HG02852 (cell line): ENCODE results near the gene ZNF223.

Source experiments
- ATAC-seq: cut with Tn5 transposase; IDR thresholded peaks from one replicate; pipeline ENCODE4 v1.9.1; 2021; ENCODE audit warnings: mild to moderate bottlenecking, moderate library complexity; ENCODE audit not compliant: unreplicated experiment

The ZNF223 gene

DNA sequence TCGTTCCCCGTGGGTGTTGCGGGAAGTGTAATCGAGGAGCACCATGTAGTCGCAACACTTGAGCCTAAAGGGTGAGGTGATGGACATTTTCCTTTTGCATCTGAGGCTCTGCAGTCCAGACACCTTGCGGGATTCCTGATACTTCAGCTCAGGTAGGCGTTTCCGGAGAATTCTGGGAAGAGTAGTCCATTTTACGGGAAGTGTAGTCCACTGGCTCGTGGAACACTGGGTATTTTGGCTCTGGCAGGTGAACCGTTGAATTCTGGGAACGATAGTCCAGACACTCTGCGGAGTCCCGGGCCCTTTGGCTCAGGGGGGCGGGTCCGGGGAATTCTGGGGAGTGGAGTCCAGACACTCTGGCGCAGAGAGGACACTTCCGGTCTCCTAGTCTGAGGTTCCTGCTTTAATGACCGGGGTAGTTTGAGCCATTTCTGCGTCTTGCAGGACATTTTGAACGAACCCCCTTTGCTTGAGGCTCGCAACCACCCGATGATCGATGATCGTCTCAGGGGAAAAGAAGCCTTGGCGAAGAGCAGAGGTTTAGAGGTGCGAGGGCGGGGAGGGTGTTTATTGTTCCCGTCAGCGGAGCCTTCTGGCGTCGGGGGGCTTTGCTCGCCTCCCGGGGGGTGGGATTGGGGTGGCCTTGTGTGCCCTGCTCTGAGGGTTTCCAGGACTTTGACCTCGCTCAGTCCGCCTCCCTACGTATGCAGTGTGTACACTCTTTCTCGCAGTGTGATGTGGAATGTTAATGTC lies at the start of gene ZNF223:
Gene ZNF223, plus strand, starts transcription at position 387 of the 753 bp plus-strand sequence. CDS start 3,141 bp downstream, outside the sequence.
- peak; percentile 65 for ATAC-seq

DNA sequence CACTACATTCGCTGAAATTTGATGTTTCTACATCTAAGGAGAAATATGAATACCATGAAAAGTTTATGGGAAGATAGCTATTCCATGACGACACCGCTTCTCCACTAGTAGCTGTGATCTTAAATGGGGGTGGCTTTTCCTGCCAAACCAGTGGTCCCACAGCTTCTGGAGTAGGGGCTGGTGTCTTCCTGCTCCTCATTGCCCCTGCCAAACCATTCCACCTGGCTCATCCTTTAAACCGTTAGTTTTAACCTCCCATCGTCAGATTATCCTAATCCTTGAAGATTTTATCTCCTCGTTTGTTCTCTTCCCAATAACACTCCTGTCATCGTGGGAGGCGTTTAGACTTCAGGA lies 49.6 kb upstream of the ZNF223 start:
- no peak for ATAC-seq

DNA sequence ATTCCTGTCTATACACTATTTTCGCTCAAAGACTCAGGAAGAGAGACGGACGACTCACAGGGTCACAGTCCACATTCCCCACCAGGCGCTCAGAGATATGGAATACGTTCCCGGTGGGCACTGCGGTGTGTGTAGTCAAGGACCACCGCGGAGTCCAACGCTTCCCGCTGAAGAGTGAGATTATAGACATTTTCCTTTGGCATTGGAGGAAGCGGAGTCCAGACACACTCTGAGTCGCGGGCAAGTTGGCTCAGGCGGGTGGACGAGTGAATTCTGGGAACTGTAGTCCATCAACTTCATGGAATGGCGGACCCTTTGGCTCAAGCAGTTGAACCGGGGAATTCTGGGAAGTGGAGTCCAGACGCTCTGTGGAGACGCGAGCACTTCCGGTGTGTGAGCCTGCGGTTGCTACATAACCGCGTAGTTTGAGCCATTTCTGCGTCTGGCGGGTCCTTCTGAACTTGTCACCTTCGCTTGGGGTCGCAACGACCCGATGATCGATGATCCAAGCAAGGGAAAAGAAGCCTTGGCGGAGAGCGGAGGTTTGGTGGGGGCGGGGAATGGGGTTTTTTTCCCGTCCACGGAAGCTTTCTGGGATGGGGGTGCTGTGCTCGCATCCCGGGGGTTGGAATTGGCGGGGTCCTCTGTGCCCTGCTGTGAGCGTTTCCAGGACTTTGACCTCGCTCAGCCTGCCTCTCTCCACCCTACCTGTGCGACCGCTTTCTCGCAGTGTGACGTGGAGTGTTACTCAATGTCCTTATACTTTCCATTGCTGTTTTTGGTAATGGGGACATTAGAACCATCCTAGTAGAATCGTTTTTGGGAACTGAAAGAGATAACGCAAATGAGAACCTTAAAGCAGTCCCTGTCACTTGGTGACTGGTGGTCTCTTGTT lies 49.0 kb upstream of the ZNF223 start, which contains the start of gene ZNF230:
Gene ZNF230, plus strand, starts transcription at position 392 of the 895 bp plus-strand sequence. CDS start 4,122 bp downstream, outside the sequence.
- peak; percentile 87 for ATAC-seq

DNA sequence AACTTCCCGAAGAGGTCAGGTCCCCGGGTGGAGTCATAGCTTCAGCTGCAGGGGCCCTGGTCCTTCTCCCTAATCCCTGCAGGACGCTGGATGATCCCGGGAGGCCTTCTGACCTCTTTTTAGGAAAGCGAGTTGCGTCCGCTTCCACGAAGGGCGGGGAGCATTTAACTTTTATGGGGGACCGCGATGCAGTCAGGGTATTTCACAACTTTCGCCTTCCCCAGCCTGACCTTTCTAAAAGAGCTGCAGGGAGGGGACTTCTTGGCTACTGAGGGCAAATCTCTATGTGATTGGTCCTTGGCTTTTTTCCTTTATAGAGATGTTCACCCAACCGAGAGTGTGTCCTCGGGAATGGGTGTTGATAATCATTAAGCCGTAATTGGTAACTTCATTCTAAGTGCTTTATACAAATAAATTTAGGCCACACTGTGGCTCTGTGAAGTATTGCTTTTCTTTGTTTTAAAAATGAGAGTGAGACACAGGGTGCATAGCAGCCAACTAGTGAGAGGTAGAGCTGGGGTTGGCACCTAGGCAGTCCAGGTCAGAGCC lies 48.3 kb upstream of the ZNF223 start:
- peak; percentile 14 for ATAC-seq

DNA sequence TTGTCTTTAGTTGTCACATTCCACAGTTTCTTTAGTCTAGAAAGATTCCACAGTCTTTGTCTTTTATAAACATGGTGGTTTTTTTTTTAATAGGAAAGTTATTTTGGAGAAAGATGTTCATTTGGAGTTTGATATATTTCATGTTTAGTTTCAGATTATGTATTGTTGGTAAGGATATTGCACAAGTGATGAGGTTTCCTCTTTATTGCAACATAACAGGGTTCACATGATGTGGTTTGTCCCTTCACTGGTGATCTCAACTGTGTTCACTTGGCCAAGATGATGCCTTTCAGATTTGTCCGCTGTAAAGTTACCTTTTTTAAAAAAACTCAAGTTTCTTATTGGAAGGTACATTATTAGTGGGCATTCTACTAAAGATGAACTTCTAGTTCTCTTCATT lies 45.9 kb upstream of the ZNF223 start:
- no peak for ATAC-seq

DNA sequence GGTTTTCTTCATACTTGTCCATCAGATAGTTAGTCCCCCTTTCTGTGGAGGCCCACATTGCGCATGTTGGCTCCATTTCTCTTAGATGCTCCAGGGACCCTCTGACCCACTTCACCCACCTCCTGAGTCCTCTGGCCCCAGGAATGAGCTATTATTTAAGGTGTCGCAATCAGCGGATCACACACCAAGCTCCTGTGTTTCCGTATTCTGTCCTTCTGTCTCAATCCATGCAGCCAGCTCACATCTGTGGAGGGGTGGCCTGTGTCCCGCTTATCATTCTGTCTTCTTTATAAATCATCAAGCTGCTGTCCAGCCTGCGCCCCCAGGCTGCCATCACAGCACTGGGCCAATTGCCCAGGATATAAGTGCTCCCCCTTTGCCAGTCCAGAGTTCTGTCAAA lies 44.4 kb upstream of the ZNF223 start:
- ATAC-seq: no peak

DNA sequence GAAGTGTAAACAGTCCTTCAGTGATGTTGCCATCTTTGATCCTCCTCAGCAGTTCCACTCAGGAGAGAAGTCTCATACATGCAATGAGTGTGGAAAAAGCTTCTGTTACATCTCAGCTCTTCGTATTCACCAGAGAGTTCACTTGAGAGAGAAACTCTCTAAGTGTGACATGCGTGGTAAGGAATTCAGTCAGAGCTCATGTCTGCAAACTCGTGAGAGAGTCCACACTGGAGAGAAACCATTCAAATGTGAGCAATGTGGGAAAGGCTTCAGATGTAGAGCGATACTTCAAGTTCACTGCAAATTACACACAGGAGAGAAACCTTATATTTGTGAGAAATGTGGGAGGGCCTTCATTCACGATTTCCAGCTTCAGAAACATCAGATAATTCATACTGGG lies 41.4 kb upstream of the ZNF223 start:
- no peak for ATAC-seq

DNA sequence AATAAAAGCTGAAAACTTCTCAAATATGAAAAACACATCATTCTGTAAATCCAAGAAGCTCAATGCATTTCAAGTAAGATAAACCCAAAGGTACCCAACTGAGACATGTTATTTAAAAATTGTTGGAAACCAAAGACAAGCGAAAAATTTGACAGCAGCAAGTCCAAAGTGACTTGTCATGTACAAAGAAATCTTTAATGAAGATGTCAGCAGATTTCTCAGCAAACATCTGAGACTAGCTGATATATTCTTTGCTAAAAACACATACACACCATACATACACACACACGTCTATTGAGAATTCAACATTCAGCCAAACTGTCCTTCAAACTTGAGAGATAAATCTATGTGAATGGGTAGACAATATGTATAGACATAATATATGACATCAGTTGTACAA lies 32.3 kb upstream of the ZNF223 start:
- ATAC-seq: no peak

DNA sequence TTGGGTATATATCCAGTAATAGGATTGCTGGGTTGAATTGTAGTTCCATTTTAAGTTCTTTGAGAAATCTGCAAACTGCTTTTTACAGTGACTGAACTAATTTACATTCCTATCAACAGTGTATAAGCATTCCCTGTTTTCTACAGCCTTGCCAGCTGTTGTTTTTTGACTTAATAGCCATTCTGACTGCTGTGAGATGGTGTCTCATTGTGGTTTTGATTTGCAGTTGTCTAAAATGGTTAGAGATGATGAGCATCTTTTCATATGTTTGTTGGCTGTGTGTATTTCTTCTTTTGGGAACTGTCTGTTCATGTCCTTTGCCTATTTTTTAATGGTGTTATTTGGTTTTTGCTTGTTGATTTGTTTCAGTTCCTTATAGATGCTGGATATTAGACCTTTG lies 30.6 kb upstream of the ZNF223 start:
- no peak for ATAC-seq

DNA sequence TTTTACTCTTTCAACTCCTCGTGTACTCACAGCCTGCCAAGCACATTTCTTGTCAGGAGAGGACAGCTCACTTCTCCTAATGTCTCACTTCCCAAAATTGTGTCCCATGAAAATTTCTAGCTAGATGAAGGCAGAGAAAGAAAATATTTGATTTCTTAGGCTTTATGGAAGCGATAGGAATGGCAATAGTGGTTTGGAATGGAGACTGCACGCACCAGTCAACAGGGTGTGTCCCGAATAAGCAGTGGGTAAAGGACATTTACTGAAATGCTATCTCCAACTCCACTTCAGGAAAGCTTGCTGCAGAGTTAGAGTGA lies 27.0 kb upstream of the ZNF223 start:
- ATAC-seq: no peak

DNA sequence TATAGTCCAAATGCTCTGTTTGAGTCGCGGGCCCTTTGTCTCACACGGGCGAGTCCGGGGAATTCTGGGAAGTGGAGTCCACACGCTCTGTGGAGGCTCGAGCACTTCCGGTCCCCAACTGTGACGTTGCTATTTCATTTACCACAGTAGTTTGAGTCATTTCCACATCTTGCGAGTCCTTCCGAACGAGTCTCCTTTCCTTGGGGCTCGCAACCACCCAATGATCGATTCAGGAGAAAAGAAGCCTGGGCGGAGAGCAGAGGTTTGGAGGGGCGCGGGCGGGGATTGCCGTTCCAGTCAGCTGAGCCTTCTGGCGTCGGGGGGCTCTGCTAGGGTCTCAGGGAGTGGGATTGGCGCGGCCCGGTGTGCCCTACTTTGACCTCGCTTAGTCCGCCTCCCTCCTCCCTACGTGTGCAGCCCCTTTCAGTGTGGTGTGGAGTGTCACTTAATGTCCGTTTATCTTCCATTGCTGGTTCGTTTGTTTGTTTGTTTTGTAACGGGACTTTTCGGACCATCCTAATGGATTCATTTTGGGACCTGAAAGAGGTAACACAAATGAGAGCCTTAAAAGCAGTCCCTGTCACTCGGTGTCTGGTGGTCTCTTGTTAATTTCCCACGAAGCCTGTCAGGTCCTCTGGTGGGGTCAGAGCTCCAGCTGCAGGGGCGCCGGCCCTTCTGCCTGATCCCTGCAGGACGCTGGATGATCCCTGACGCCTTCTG lies 26.5 kb upstream of the ZNF223 start, which contains the start of gene ZNF222:
Gene ZNF222, plus strand, starts transcription at position 163 of the 720 bp plus-strand sequence. Its CDS starts 58 bp downstream, at position 221.
- ATAC-seq: peak; percentile 93

DNA sequence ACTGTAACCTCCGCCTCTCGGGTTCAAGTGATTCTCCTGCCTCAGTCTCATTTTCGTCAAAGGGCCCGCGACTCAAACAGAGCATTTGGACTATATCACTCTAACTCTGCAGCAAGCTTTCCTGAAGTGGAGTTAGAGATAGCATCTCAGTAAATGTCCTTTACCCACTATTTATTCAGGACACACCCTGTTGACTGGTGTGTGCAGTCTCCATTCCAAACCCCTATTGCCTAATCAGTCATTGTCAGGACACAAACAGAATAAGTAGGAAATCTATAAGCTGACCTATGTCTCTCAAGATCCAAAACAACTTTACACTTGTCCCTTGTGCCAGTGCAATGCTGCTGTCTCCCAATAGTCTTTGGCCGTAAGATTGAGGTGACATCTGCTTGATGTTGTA lies 25.2 kb upstream of the ZNF223 start:
- ATAC-seq: no peak

DNA sequence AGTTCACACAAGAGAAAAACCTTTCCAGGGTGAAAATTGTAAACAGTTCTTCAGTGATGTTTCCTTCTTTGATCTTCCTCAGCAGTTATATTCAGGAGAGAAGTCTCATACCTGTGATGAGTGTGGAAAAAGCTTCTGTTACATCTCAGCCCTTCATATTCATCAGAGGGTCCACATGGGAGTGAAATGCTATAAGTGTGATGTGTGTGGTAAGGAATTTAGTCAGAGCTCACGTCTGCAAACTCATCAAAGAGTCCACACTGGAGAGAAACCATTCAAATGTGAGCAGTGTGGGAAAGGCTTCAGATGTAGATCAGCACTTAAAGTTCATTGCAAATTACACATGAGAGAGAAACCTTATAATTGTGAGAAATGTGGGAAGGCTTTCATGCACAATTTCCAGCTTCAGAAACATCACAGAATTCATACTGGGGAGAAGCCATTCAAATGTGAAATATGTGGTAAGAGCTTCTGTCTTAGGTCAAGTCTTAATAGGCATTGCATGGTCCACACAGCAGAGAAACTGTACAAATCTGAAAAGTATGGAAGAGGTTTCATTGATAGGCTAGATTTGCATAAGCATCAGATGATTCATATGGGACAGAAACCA lies 19.7 kb upstream of the ZNF223 start:
- ATAC-seq: no peak

DNA sequence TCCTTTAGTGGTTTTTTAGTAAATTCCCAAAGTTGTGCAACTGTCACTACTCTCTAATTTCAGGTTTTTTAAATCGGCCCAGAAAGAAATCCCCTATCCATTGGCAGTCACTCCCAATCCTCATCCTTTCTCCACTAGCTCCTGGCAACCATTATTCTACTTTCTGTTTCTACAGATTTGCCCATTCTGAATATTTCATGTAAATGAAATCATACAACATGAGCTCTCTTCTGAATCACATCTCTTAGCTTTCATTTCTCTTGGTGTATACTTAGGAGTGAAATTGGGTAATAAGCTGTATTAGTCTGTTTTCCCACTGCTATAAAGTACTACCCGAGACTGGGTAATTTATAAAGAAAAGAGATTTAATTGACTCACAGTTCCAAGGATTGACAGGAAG lies 9.7 kb upstream of the ZNF223 start:
- no peak for ATAC-seq

DNA sequence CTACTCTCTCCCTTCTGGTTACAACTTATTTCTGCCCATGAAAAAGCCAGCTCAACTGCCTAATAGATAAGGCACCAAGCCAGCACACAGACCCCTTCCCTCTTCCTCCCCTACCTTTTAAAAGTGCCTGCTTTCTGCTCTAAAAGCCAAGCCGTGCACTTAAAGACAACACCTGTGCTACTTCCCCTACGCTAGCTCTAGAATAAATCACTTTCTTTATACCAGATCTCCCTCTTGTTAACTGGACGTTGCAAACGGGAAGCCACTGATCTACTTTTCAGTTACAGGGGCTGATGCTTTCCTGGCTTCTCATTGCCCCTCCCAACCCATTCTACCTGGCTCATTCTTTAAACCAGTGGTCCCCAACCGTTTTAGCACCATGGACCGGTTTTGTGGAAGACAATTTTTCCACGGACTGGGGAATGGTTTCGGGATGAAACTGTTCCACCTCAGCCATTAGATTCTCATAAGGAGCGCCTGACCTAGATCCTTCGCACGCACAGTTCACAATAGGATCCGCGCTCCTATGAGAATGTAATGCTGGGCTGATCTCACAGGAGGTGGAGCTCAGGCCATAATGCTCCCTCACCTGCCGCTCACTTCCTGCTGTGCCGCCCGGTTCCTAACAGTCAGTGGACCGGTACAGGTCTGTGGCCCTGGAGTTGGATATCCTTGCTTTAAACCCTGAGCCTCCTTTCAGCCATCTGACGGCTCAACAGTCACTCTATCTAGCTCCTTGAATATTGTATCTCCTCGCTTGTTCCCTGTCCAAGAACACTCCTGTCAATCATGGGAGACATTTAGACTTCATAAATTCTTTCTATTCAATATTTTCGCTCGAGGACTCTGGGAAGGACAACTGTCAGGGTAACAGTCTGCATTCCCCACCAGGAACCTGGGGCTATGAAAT lies 841 bp upstream of the ZNF223 start:
- ATAC-seq: no peak

DNA sequence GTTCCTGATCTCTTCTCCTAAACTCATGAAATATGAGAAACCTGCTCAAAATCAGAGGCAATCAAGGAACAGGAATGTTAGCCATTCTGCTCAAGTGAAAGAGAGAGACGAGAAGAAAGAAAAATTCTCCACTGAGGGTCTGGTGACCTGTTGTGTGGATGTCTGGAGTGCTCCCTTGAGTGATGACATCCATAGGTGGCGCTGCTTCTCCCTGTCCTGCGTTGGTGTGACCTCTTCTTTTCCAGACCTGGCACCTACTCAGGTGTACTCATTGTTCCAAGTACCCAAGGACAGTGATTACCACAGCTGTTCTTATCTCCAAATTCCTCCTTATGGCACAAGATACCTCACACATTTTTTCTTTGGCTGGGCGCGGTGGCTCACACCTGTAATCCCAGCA lies 4.0 kb downstream of the ZNF223 start:
- ATAC-seq: no peak

DNA sequence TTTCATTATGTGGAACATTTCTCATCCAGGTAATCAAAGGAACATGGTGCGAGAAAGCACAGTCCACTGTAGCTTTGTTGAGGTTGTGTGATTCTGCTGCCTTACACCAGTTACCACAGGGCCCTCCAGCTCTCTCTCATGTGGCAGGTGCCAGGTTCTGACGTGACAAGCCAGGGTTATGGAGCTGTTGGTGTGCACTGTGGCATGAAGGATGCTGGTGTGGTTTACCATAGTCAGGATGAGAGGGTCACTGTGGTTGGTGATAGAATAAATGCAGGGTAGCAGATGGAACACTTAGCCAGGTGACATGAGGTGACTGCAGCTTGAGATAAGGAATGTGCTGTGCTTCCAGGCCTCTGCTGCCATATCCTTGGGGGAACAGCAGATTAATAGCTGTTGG lies 7.4 kb downstream of the ZNF223 start:
- no peak for ATAC-seq

DNA sequence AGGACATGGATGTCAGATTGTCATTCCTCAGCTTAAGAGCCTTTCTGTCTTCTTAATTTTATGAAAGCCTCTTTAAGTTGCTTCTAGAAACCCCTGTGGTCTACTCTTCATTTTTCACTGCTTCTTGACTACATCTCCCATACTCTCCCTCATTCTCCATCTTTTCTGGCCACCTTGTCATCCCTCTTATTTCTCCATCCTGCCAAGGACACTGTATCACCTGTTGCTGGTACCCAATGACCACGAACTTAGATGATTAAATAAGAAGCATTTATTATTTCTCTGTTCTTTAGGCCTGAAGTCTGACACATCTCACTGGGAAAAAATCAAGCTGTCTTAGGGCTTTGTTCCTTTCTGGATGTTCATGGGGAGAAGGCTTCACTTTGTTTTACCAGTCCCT lies 9.2 kb downstream of the ZNF223 start:
- ATAC-seq: no peak

DNA sequence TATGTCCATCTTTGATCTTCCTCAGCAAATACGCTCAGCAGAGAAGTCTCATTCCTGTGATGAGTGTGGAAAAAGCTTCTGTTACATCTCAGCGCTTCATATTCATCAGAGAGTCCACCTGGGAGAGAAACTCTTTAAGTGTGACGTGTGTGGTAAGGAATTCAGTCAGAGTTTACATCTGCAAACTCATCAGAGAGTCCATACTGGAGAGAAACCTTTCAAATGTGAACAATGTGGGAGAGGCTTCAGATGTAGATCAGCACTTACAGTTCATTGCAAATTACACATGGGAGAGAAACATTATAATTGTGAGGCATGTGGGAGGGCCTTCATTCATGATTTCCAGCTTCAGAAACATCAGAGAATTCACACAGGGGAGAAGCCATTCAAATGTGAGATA lies 14.5 kb downstream of the ZNF223 start:
- no peak for ATAC-seq

DNA sequence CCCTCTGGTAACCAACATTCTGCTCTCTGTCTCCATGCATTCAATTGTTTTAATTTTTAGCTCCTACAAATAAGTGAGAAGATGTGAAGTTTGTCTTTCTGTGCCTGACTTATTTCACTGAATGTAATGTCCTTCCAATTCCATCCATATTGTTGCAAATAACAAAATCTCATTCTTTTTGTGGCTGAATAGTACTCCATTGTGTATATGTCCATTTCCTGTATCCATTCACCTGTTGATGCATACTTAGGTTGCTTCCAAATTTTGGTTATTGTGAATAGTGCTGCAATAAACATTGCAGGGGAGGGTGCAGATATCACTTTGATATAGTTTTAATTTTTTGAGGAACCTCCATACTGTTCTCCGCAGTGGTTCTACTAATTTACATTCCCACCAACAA lies 17.6 kb downstream of the ZNF223 start:
- no peak for ATAC-seq
